CD14-positive monocyte (primary cell): Measurements from ENCODE around the gene ASTN1. TPM values are rescaled to one million over a fixed set of nuclear protein-coding genes. Genes with fewer than 3 reads are reported as not detected.

Experiments
- DNase-seq, 3 donors: peaks; one replicate each; pipeline ENCODE4 v3.0.0-alpha.2; 2011 to 2022
- H2AFZ ChIP-seq: 2 replicates; pipeline ENCODE4 v1.6.0; 2012; ENCODE audit warnings: mild to moderate bottlenecking, low read depth, low read length, inconsistent platforms; ENCODE audit not compliant: insufficient read depth, poor library complexity, severe bottlenecking
- H3K27ac ChIP-seq, 2 donors: 1 replicate in 1 of 2; 2 replicates in 1 of 2; pipeline ENCODE4 v1.5.1; 2012 to 2013; ENCODE audit warnings: low read length in 2 of 2, control low read depth in 1 of 2, inconsistent platforms in 1 of 2, low read depth in 1 of 2, mild to moderate bottlenecking in 1 of 2
- H3K27me3 ChIP-seq, 2 donors: one replicate each; pipeline versions ENCODE4 v1.6.0 to v1.6.1; 2011 to 2013; ENCODE audit warnings: low read length in 2 of 2; ENCODE audit not compliant: control insufficient read depth in 2 of 2, insufficient read depth in 2 of 2
- H3K36me3 ChIP-seq, 2 donors: replicated peaks in 1 of 2; 1 replicate in 1 of 2; 2 replicates in 1 of 2; pipeline versions ENCODE4 v1.5.1 to v1.6.1; 2012 to 2013; ENCODE audit warnings: low read length in 2 of 2, control low read depth in 1 of 2, inconsistent platforms in 1 of 2, mild to moderate bottlenecking in 1 of 2; ENCODE audit not compliant: insufficient read depth in 2 of 2, control insufficient read depth in 1 of 2
- H3K4me1 ChIP-seq, 2 donors: 1 replicate in 1 of 2; 2 replicates in 1 of 2; pipeline versions ENCODE4 v1.5.1 to v1.6.1; 2012 to 2013; ENCODE audit warnings: low read length in 2 of 2, control low read depth in 1 of 2, inconsistent platforms in 1 of 2, mild to moderate bottlenecking in 1 of 2, moderate library complexity in 1 of 2; ENCODE audit not compliant: insufficient read depth in 2 of 2, control insufficient read depth in 1 of 2
- H3K4me2 ChIP-seq: replicated peaks from 2 replicates; pipeline ENCODE3; 2012; ENCODE audit warnings: low read length, moderate library complexity, mild to moderate bottlenecking; ENCODE audit not compliant: poor library complexity, severe bottlenecking; ENCODE audit errors: extremely low read depth
- H3K4me3 ChIP-seq, 3 experiments: fragments of 200-600 bp in 1 of 3; sonication (generic) in 1 of 3; replicated peaks in 1 of 3; 1 replicate in 2 of 3; 2 replicates in 1 of 3; pipeline ENCODE4 v1.5.1; 2011 to 2013; ENCODE audit warnings: low read length in 3 of 3, mild to moderate bottlenecking in 3 of 3, control low read depth in 2 of 3, low read depth in 2 of 3, inconsistent platforms in 1 of 3, moderate library complexity in 1 of 3
- H3K79me2 ChIP-seq: 2 replicates; pipeline ENCODE4 v1.6.0; 2012; ENCODE audit warnings: mild to moderate bottlenecking, control low read depth, inconsistent platforms, low read length, moderate library complexity; ENCODE audit not compliant: insufficient read depth
- H3K9ac ChIP-seq: 2 replicates; pipeline ENCODE4 v1.6.0; 2017; ENCODE audit warnings: low read length, mild to moderate bottlenecking; ENCODE audit not compliant: insufficient read depth, poor library complexity, severe bottlenecking
- H3K9me3 ChIP-seq, 2 donors: replicated peaks in 1 of 2; 1 replicate in 1 of 2; 2 replicates in 1 of 2; pipeline versions ENCODE4 v1.5.1 to v1.6.1; 2012 to 2013; ENCODE audit warnings: low read length in 2 of 2, control low read depth in 1 of 2; ENCODE audit not compliant: control insufficient read depth in 1 of 2, insufficient read depth in 1 of 2
- H4K20me1 ChIP-seq: 2 replicates; pipeline ENCODE4 v1.6.0; 2012; ENCODE audit warnings: mild to moderate bottlenecking, low read length, control low read depth, moderate library complexity; ENCODE audit not compliant: insufficient read depth
- H3K27ac Mint-ChIP-seq, 7 donors: one replicate each; pipeline ENCODE4 v1.8.0; 2020; ENCODE audit warnings: mild to moderate bottlenecking in 7 of 7, mixed read lengths in 7 of 7, moderate library complexity in 6 of 7, inconsistent platforms in 2 of 7
- H3K27me3 Mint-ChIP-seq, 3 donors: one replicate each; pipeline ENCODE4 v1.8.0; 2021 to 2022; ENCODE audit warnings: low read depth in 3 of 3, mild to moderate bottlenecking in 3 of 3, mixed read lengths in 3 of 3, moderate library complexity in 3 of 3, inconsistent platforms in 1 of 3
- H3K36me3 Mint-ChIP-seq, 2 donors: one replicate each; pipeline ENCODE4 v1.8.0; 2020; ENCODE audit warnings: mixed read lengths in 2 of 2, inconsistent platforms in 1 of 2, mild to moderate bottlenecking in 1 of 2
- H3K4me1 Mint-ChIP-seq: one replicate; pipeline ENCODE4 v1.8.0; 2020; ENCODE audit warnings: mild to moderate bottlenecking, mixed read lengths
- H3K4me3 Mint-ChIP-seq, 2 donors: one replicate each; pipeline ENCODE4 v1.8.0; 2020; ENCODE audit warnings: mild to moderate bottlenecking in 2 of 2, mixed read lengths in 2 of 2, moderate library complexity in 1 of 2
- H3K9me3 Mint-ChIP-seq, 7 donors: one replicate each; pipeline ENCODE4 v1.8.0; 2020 to 2022; ENCODE audit warnings: mixed read lengths in 7 of 7, mild to moderate bottlenecking in 6 of 7, moderate library complexity in 6 of 7, inconsistent platforms in 2 of 7
- CTCF ChIP-seq: fragments of 200-600 bp; IDR thresholded peaks from one replicate; pipeline ENCODE4 v1.8.0; 2022; ENCODE audit warnings: antibody characterized with exemption, mild to moderate bottlenecking
- WGBS: methylation state at CpG from one replicate; pipeline ENCODE4 v1.1.5; 2013; ENCODE audit warnings: missing lambda C conversion rate; ENCODE audit not compliant: insufficient coverage; 5-methylcytosine and 5-hydroxymethylcytosine counted together
- intact Hi-C, 2 donors: fragments of 100-400 bp; cut with micrococcal nuclease; formaldehyde crosslinking; loops; one replicate each; pipeline versions ENCODE4 v1.15.0 to v1.15.1; 2023
- polyA plus RNA-seq, 3 donors: library from polyadenylated mRNA; depleted of rRNA in 1 of 3; unstranded in 2 of 3; stranded (reverse) in 1 of 3; fragments of 300-500 nt in 2 of 3; fragments of >200 nt in 1 of 3; fragmentation: Illumina TruSeq in 2 of 3; gene quantifications; 1 replicate in 2 of 3; 2 replicates in 1 of 3; pipeline ENCODE4 v1.2.3, GENCODE V29; 2012 to 2021

Gene ASTN1
- polyA plus RNA-seq, 3 donors: not detected

- Histone ChIP-seq H3K4me3 (no peak overlapping the region), H3K27me3 (no peaks in the 10 kb centered on the region), H3K36me3 (no peaks in the 10 kb centered on the region), H3K9ac (no peak overlapping the region), H3K27ac (no peak overlapping the region), H3K79me2 (no peaks in the 10 kb centered on the region), H3K4me2 (no peak overlapping the region), H3K9me3 (no peaks in the 10 kb centered on the region), H3K4me1 (no peaks in the 10 kb centered on the region), H4K20me1 (no peaks in the 10 kb centered on the region), H2AFZ (no peak overlapping the region)
- no peaks in the 10 kb centered on the region for H3K36me3 Mint-ChIP-seq
- WGBS: 59% methylated on average over 3 of the region's 4 CpGs
- no peak overlapping the region for H3K4me3 Mint-ChIP-seq
- H3K27ac Mint-ChIP-seq: no peak overlapping the region
- peaks cover 0 to 2% (median 0%) of the 10 kb centered on the region in 3 donors for H3K27me3 Mint-ChIP-seq
- peaks cover 0 to 4% (median 0%) of the 10 kb centered on the region in 7 donors for H3K9me3 Mint-ChIP-seq
- DNase-seq: no peak
- intact Hi-C loops: no loop called here
- TF ChIP-seq CTCF: no peak
- H3K4me1 Mint-ChIP-seq: no peaks in the 10 kb centered on the region
Observed at GRCh38 chr1:176843352-176844297, 320.9 kb downstream of the ASTN1 start.

- Histone ChIP-seq H2AFZ (no peak overlapping the region), H3K4me2 (no peak overlapping the region), H3K27ac (no peak overlapping the region), H3K9ac (no peak overlapping the region), H3K36me3 (no peaks in the 10 kb centered on the region), H3K4me1 (no peaks in the 10 kb centered on the region), H3K79me2 (no peaks in the 10 kb centered on the region), H3K27me3 (no peaks in the 10 kb centered on the region), H3K4me3 (no peak overlapping the region), H4K20me1 (no peaks in the 10 kb centered on the region), H3K9me3 (no peaks in the 10 kb centered on the region)
- Mint-ChIP-seq H3K9me3 (peaks cover 0 to 4% (median 0%) of the 10 kb centered on the region in 7 donors), H3K27ac (no peak overlapping the region), H3K27me3 (no peaks in the 10 kb centered on the region), H3K4me3 (no peak overlapping the region), H3K4me1 (no peaks in the 10 kb centered on the region), H3K36me3 (no peaks in the 10 kb centered on the region)
- DNase-seq: no peak
- intact Hi-C loops: no loop called here
- TF ChIP-seq CTCF: no peak
- no CpG with 5 or more reads among the region's 2 CpGs for WGBS
Observed at GRCh38 chr1:176841238-176841637, 323.3 kb downstream of the ASTN1 start.
